ENCODE measurements around the gene SLC49A3.
"Not testable (repeated sequence)": the region's sequence is repeated elsewhere in the genome, so short reads cannot be mapped to it uniquely, and the experiment has no call there.

Gene SLC49A3

DNA sequence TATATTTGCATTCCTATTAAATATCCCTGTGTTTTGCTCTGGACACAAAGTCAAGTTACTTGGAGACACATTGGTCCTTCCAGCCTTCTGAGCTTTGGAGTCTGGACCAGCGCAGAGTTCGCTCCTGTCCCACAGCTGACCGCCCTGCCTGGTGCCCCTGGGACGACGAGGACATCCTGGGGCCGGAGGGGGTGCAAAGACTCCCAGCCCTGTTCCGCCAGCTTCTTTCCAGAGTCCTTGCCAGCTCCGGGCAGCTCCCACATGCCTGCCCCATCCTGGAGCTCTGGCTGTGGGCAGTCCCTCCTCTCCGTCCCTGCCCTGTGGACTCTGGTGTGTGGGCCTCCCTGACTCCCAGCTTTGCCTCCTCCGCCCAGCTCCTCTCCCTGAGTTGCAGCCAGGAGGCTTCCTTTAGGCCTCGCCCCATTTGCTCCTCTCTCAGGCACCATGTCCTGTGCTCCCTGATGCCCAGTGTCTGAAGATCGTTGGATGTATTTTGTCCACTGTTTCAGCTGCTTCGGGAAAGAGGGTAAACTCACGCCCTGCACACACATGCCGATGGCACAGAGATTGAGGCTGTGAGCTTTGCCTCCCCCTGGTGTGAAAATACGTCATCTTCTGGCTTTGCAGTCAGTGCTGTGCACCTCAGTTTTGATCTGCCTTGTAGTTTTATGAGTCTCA lies 11.8 kb upstream of the SLC49A3 start:
- no peak for DNase-seq

DNA sequence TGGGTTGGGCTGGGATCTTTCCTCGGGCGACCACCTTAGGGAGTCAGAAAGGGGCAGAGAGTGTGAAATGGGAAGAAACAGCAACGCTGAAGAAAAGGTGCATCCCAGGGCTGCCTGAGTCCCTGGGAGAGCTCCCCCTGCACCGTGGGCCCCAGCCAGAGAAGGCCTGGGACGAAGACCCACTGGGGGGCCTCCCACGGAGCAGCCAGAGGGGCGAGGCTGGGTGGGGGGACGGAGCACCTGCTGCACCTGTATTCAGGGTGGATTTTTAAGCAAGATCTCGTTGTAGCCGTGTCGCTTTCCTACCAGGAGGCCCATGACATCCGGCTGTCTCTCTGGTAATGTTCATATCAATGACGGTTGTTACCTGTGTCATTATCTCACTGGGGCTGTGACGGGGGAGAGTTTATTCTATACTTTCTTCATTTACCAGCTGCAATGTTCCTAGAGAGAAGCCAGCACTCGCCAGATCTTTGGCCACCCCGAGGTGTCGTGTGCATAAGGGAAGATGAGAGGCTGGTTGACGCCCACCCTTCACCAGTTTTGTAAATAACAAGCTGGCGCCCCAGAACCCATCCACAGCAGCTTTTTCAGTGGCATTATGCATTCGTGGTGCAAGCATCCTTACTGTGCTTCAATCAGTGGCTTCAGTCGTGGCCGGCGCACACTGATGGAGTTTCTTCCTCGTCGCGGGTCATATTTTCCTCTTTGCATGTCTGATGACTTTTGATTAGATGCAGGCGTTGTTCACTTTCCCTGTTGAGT lies 11.0 kb upstream of the SLC49A3 start:
- no peak for DNase-seq

DNA sequence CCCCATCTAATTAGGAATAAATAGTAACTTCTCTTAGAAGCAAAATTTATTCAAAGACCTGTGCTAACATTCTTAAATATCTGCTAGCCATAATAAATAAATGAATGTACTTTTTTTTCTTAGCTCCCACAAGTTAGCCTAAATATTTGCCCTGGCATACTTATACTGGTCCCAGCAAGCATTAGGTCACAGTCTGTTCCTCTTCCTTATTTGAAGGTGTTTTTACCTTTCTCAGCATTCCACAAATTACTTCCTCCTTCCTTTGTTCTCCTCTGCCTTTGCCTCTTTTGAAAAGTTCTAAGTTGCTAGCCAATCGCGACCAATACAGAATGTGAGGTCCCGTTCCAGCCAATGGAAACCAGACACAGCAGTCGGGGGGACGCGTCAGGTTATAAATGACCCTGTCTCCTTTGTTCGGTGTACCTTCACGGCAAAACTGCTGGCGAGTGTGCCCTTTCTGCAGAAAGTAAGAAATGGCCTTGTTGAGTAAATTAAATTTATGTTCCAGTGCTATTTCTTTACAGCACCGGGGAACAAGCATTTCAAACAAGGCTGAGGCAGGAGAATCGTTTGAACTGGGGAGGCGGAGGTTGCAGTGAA lies 5.5 kb upstream of the SLC49A3 start:
- not testable (repeated sequence) for DNase-seq

DNA sequence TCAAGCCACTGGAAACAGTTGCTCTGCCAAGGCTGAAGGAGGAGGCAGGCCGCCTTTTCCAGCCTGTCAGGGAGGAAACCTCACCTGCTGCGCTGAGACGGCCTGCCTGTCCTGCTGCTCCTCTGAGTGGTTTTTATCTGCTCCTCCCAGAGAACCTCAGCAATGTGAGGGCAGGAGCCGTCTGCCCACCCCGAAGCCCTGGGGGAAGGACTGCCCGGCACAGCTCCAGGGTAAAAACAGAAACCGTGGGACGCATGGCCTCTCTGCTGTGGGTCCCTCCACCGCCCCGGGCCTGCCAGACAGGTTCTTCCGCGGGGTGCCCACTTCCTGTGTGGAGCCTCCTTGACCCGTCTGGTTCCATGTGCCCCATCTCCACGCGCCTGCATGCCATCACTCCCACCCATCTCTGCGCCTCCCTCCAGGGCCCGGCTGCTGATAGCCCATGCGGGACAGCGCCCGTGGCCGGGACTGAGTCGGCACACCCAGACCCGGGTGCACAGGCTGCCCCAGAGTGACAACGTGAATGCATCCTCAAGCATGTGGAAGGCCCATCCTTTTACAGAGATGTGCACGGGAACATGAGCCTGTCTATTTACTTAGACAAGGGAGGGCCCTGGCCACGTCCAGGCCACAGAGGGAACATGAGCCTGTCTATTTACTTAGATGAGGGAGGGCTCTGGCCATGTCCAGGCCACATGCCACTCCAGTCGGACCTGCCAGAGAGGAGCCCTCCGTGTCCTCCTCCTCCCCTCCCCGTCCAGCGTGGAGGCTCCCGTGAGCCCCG lies 4.0 kb upstream of the SLC49A3 start:
- DNase-seq, result no peak

- DNase-seq, result no peak
These were observed 772 bp upstream of the SLC49A3 start for GRCh38 chr4:689723-690122.

- no peak for DNase-seq
These were observed 739 bp downstream of the SLC49A3 start for GRCh38 chr4:687971-688853.

DNA sequence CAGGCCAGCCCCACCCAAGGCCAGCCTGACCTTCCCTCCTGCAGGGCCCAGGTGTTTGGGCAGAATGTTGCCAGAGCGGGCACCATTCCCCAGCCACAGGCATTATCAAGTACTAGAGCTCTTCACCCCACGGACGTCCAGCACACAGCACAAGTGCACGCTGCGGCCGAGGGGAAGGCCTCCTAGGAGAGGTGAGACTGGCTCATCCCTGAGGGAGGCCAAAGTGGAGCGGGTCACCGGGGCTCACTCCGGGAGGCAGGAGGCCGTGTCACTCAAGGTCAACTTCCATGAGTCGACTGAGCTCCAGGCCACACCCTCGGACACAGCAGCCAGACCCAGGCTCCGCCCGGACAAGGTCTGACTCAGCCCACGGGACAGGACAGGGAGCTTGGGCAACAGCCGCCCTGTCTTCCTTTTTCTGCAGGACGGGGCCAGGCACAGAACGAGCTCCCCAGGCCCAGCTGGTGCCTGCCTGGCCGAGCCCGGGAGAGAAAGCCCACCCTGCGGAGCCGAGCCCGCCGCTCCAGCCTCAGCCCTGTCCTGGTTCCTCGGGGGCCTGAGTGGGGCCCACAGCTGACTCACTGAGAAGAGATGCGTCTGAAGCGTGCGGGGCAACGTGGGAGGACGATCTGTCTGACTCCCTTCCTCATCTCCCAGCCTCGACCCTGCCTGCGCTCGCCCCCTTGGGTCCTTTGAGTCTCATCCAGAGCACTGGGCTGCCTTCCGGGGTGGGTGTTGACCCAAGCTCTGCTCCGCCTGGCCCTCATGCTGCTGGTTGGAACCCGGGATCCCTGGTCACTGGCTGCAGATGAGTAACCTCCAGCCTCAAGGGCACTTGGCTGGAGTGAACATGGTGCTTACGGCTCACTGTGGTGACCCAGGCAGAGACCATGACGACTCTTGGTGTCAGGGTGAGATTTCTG lies 1.6 kb downstream of the SLC49A3 start:
- no peak for DNase-seq

DNA sequence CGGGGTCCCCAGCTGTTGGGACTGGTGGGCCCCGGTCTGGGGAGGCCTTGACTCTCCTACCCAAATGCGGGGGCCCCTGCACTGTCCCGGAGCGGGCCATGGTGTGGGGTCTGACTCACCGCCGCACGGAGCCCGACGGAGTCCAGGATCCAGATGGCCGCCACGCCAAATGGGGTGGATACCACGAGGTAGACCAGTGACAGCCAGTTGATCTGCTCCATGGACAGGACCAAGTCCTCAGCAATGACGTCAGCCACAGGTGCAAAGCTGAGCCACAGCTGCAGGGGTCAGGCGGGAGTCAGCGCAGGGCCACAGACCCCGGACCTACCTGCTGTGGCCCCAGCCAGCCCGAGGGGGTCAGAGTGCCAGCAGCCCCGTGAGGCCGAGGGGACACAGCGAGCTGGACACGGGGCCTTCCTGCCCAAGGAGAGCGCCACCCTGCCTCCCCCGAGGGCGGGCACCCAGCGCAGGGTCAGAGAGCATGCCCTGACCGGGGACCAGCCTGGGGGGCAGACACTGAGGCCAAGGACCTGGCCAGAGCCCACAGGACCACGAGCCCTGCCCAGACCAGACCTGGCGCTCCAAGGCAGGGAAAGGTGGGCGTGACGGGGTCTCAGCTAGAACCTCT lies 2.4 kb downstream of the SLC49A3 start:
- DNase-seq, result no peak

- DNase-seq, result no peak
These were observed 3.1 kb downstream of the SLC49A3 start for GRCh38 chr4:685679-686412.

- DNase-seq, result no peak
These were observed 4.2 kb downstream of the SLC49A3 start for GRCh38 chr4:684623-685327.

GRCh38 chr4:683982-684622 lies 4.8 kb downstream of the SLC49A3 start:
- peak; percentile 14 for DNase-seq

DNA sequence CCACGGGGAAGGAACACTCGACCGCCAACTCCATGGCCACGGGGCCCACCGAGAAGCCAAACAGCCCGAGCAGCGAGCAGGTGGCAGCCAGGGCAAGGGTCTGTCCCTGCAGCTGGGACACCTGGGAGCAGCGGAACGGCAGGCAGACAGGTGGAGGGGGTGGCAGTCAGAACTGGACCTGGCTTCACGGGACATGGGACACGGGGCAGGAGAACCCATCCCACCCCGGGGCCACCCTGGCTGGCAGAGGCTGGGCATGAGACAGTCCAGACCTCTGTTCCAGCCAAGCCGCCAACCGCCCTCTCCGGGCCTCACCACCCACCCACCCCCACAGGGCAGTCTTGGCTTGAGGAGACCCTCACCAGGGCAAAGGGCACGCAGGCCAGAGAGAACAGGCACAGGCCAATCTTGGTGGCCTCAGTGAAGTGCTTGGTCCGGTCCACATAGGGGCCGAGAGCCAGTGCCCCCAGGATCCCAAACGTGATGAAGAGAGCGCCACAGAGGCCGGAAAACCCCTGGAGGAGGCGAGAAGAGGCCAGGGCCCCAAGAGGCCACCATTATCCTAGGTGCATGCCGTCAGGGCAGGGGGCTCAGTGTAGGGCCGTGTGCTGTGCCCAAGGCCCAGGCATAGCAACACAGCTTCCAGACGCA lies 5.6 kb downstream of the SLC49A3 start:
- DNase-seq, result no peak

DNA sequence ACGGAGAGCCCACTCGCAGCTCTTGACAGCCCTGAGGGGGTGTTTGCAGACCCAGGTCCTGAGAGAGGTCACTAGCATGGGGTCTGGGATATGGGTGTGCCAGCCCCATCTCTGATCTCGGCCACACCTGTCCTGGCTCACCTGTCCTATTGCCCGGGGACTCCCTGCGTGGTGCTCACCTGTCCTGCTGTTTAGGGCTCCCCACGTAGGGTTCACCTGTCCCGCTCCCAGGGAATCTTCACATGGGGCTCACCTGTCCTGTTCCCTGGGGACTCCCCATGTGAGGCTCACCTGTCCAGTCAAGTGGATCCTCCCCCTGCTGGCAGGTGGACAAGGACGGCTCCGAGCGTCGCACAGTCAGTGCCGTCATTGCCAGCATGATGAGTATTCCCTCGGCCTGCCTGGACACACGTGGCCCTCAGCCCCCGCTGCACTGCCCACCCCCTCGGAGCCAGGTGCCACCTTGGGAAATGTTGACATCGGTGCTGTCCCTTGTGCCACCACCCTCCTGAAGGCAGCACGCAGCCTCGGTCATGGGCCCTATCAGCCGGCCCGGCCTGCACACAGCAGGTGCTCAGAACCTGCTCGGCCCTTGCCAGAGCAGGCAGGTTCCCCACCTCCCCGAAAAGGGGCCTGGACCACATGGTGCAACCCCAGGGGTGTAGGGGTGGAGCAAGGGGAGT lies 6.3 kb downstream of the SLC49A3 start:
- no peak for DNase-seq

DNA sequence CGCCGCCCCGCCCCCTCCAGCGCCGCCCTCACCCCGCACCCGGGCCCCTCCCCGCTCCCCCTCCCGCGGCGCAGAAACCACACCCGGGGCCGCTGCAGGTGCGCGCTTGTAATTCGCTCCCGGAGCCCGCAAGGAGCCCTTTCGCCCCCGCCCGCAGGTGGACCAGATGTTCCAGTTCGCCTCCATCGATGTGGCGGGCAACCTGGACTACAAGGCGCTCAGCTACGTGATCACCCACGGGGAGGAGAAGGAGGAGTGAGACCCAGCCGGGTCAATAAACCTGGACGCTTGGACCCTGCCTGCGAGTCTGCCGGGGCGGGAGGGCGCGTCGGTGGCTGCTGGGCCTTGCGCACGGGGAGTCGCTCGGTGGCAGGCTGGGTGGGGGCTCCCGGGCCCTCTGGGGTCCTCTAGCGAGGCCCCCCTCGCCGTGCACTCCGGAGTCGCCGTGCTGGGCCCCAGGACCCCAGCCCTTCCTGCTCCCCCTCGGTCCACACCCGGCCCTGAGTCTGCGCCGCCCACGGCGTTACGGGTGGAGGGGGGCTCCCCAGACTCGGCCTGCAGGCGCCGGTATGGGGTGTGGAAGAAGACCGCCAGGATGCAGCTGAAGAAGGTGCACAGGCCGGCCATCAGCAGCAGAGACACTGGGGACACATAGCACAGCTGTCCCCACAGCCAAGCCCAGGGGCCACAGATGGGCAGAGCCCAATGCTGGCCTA lies 7.1 kb downstream of the SLC49A3 start:
- no peak for DNase-seq

DNA sequence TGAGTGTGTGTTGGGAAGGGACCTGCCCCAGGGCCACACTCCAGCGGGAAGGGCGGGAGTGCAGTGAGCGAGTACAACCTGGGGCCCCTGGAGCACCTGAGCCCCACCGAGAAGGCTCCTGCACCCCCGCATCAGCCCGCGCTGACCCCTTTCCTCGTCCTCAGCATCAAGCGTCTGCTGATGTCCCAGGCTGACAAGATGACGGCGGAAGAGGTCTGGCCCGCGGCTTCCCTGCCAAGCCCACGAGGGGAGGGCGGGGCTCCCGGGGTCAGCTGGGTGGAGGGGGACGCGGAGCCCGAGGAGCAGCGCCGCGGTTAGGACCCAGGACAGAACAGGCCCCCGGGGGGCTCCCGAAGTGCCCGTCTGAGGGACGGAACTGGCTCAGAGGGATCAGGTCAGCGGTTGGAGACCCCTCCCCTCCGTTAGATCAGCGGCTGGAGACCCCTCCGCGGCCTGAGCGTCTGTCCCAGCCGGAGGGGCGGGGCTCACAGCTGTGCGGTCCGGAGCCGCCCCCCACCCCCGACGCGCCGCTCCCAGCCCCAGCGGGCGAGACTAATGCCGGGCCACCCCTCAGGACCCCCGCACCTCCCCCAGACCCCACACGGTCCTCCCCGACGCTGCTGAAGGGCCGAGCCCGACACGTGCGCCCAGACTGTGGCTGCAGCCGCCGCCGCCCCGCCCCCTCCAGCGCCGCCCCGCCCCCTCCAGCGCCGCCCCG lies 7.9 kb downstream of the SLC49A3 start:
- DNase-seq, result no peak

- no peak for DNase-seq
These were observed 8.4 kb downstream of the SLC49A3 start for GRCh38 chr4:680551-680927.
